HTR-8/SVneo (cell line): ENCODE data around the gene HEPACAM.
A peak's percentile ranks its signal among the peaks of the same experiment; 100 is the strongest.
"Not testable (repeated sequence)": the region's sequence is repeated elsewhere in the genome, so short reads cannot be mapped to it uniquely, and the experiment has no call there.

Experiments used
- DNase-seq: peaks from one replicate; pipeline ENCODE4 v3.0.0; 2011; ENCODE audit warnings: low spot score, mixed read lengths; ENCODE audit not compliant: insufficient read length
- FAIRE-seq: peaks from 2 replicates; lab custom pipeline; 2011; peaks lifted over from hg19 to GRCh38; lab: Jason Lieb, UNC

HEPACAM gene, protein sequence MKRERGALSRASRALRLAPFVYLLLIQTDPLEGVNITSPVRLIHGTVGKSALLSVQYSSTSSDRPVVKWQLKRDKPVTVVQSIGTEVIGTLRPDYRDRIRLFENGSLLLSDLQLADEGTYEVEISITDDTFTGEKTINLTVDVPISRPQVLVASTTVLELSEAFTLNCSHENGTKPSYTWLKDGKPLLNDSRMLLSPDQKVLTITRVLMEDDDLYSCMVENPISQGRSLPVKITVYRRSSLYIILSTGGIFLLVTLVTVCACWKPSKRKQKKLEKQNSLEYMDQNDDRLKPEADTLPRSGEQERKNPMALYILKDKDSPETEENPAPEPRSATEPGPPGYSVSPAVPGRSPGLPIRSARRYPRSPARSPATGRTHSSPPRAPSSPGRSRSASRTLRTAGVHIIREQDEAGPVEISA

DNA sequence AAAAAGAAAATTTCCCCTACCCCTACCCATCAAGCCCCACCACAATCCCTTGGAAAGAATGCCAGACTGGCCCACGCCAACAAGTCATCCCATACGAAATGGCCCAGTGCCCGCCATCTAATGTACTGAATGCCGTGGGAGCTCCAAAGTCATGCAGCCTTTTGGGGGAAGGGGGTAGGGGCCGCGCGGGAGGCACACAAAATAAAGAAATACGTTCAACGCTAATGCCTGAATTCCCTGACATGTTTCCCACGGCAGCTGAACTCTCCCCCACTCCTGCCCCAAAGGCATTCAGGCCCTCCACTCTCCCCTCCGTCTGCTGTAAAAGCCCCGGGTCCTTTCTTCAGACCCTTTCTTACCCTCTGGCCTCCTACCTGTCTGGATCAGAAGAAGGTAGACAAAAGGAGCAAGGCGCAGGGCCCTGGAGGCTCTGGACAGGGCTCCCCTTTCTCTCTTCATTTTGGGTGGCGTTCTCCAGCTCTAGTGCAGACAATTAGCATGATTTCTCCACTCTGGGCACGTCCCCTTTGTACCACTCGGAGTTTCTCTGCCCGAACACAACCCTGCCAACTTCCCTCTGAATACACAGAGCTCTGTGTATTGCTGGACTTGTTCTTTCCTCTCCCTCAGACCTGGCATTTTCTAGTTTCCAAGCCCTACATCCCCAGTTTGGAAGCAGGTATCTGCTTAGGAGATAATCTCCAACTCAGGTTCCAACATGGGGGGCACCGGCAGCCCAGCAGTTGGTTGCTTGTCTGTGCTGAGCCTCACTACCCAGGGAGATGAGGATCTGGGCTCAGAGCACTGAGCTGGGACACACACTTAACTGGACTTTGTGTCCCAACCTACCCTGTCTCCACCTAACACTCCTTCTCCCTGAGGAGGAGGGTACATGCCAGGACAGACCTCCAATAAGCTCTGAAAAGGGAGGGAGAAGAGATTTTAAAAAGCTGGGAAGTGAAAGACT lies at the start of gene HEPACAM:
HEPACAM (minus strand) TSS at position 500 of the 967 bp plus-strand sequence; CDS start at position 459, 41 bp downstream.
- no peak for FAIRE-seq
- no peak for DNase-seq

DNA sequence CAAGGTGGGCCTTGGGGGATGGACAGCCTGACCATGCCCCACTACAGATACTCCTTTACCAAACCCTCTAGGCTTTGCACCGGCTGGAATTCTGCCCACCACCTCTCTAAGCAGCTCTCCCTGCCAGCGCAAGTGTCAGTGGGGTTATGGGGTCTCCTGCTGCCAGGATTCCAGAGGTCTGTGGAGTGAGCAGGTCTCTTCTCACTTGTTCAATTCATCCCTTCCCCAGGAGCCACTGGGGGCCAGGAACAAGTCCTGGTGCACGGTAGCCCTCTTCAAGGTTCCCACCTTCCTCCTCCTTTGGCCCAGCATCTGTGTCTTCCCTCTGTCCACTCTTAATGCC lies 48.6 kb upstream of the HEPACAM start:
- no peak for FAIRE-seq

DNA sequence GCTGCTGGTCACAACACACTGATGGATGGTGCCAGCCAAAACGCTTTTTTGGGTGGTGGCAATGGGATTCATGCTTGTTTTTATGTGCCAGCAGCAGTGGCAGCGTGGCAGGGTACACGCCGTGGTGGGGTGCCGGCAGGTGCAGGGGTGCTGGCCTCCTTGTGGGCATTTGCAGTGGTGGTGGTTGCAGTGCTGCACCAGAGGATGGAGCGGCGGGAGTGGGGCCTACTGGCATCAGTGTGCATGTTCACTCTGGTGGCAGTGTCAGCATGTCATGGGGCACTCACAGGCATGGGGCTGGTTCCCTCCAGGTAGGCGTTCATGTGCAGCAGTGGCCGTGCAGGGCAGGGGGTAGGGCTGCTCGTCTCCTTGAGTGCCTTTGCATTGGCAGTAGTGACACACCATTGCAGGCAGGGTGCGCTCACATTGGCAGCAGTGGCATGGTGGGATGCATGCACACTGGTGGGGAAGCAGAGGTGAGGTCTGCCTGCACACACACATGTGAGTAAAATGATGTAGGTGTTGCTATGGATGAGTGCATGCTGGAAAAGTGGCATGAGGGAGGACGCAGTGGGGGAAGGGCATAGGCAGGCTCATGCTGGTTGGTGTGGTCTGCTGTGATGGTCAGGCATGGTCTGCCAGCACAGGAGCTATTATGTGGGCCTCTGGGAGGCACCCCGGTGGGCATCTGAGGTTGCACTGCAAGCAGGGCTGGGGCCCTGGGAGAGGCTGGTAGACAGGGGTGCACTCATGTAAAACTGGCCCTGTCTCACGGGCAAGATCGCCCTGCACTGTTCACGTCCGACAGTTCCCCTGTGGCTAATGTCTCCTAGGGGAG lies 48.0 kb upstream of the HEPACAM start:
- DNase-seq: no peak
- no peak for FAIRE-seq

More for the DNA sequence above, 48.6 kb upstream of the HEPACAM start:
- DNase-seq: no peak

DNA sequence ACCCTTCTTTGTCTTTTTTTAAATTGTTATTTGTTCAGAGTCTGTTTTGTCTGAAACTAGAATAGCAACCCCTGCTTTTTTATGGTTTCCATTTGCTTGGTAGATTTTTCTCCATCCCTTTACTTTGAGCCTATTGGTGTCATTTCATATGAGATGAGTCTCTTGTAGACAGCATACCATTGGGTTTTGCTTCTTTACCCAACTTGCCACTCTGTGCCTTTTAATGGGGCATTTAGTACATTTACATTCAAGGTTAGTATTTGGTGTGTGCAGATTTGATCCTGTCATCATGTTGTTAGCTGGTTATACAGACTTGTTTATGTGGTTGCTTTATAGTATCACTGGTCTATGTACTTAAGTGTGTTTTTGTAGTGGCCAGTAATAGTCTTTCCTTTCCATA lies 46.2 kb upstream of the HEPACAM start:
- DNase-seq (no peak), FAIRE-seq (no peak)

DNA sequence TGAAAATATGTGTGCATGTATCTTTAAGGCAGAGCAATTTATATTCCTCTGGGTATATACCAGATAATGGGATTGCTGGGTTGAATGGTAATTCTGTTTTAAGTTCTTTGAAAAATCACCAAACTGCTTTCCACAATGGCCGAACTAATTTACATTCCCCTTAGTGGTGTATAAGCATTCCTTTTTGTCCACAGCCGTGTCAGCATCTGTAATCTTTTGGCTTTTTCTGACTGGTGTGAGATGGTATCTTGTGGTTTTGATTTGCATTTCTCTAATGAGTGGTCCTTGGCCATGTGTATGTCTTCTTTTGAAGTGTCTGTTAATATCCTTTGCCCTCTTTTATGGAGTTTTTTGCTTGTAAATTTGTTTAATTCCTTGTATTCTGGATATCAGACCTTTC lies 42.5 kb upstream of the HEPACAM start:
- no peak for FAIRE-seq
- no peak for DNase-seq

DNA sequence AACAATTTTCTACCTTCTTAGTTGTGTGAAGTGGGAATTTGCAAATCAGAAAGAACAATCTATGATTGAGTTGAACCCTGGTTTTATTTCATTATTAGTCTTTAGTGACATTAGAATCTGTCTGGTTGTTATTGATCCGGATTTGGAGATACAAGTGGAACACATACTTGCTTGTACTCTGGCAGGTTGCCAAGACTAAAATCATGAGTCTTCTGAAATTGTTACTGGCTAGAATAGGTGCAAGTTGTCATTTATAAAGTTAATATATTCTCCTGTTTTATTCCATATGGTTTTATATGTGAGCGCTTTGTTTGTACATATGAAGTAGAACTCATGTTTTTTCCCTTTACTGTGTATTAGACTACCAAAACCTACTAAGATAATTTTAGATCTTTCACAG lies 41.2 kb upstream of the HEPACAM start:
- DNase-seq (no peak), FAIRE-seq (no peak)

DNA sequence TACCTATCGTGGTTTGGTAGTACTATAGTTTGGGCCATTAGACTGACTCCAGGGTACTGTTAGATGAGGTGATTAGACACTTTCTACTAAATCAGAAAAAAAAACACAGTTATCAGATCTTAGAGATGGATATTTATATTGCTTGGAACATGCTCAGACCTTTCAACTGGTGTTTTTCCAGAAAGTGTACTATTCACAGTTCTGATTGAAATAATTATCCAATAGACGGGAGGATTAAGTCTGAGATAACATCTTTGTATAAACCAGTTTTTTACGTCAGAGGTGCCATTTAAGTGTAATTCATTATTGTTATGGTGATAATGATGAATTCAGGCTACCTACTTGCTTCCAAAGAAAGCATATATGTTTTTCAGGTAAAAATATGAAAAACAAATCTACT lies 40.7 kb upstream of the HEPACAM start:
- no peak for DNase-seq

DNA sequence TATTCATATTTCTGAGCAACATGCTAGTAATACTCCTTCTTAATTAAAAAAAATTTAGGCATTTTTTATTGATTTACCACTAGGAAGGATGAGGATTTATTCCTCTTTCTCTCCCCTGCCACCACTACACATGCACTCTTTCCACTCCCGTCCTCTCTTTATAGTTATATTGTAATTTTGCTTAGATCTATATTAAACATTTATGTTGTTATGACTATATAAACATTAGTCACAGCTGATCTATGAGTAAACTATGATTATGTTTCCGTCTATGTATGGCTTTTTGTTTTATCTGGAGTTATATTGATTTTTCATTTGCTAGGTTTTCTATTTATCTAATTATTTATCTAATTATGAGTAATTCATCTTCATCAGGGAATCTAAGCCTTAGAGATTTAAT lies 36.0 kb upstream of the HEPACAM start:
- DNase-seq (no peak), FAIRE-seq (no peak)

More for the DNA sequence above, 40.7 kb upstream of the HEPACAM start:
- no peak for FAIRE-seq

DNA sequence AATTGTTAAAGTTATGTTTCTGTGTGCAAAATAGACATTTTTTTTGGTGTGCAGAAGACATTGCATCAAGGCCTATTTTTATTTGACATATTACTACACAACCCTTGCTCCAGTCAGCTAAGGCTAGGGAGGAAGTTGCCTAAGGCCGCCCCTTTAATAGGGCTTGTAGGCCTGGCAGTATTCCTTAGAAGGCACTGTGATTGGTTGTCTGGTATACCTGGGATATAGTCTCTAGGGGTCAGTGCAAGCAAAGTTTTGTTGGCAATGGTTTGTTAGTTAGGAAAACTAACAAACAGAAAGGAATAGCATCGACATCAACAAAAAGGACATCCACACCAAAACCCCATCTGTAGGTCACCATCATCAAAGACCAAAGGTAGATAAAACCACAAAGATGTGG lies 35.1 kb upstream of the HEPACAM start:
- DNase-seq: no peak
- no peak for FAIRE-seq

DNA sequence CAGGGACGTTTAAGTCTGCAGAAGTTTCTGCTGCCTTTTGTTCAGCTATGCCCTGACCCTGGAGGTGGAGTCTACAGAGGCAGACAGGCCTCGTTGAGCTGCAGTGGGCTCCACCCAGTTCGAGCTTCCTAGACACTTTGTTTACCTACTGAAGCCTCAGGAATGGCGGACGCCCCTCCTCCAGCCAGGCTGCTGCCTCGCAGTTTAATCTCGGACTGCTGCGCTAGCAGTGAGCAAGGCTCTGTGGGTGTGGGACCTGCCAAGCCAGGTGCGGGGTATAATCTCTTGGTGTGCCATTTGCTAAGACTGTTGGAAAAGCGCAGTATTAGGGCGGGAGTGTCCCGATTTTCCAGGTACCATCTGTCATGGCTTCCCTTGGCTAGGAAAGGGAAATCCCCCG lies 32.4 kb upstream of the HEPACAM start:
- not testable (repeated sequence) for FAIRE-seq, DNase-seq

DNA sequence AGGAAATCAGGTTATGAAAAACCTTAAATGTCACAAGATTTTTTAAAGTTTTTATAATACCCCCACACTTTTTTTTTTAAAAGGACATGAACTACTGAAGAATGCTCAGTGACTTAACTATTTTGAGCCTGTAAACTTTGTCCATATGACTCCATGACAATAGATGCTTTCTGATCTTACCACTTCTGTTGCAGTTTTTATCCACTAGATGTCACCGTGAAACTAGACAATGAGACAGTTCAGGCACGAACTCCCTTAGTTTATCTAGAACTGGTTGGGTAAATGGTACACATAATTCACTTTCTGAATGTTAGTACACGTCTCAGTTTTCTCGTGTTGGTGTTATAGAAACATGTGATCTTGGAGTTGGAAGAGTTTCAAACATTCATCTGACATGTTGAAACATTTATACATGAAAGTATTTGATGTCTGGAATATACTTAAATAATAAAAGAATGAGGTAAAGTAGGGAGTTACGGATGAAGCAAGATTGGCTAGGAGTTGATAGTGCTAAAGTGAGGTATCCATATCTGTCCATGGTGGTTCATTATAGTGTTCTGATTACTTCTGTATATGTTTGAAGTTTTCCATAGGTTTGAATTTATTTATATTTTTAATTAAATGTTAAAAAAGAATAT lies 26.2 kb upstream of the HEPACAM start:
- DNase-seq (peak; percentile 56), FAIRE-seq (no peak)

DNA sequence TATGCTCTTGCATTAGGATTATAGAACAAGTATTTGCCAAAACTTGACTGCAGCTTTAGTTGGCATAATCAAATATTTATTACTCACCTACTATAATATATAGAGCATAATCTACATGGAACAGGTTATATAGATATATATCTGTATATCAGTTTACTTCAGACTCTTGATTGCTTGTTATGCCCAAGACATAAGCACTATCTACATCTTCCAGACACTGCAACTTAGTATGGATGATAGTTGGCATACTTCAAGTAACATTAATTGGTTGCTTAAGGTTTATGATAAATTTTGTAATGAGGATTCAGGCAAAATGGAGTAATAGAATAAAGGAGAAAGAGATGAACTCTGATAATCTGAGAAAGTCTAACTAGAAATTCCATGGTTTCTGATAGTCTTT lies 19.2 kb upstream of the HEPACAM start:
- no peak for DNase-seq
- no peak for FAIRE-seq

DNA sequence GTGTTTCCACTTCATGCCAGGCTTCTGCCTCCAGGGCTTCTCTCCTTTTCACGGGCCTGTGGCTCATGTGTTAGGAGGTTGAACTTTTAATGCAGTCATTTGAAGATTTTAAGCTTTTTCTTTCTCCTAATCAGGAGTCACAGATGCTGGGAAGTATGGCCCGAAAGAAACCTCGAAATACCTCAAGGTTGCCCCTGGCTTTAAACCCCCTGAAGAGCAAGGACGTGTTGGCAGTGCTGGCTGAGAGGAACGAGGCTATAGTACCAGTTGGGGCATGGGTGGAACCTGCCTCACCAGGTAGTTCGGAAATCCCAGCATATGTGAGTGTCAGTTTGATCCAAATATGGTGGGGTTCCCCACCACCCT lies 18.7 kb upstream of the HEPACAM start:
- DNase-seq: no peak
- no peak for FAIRE-seq

DNA sequence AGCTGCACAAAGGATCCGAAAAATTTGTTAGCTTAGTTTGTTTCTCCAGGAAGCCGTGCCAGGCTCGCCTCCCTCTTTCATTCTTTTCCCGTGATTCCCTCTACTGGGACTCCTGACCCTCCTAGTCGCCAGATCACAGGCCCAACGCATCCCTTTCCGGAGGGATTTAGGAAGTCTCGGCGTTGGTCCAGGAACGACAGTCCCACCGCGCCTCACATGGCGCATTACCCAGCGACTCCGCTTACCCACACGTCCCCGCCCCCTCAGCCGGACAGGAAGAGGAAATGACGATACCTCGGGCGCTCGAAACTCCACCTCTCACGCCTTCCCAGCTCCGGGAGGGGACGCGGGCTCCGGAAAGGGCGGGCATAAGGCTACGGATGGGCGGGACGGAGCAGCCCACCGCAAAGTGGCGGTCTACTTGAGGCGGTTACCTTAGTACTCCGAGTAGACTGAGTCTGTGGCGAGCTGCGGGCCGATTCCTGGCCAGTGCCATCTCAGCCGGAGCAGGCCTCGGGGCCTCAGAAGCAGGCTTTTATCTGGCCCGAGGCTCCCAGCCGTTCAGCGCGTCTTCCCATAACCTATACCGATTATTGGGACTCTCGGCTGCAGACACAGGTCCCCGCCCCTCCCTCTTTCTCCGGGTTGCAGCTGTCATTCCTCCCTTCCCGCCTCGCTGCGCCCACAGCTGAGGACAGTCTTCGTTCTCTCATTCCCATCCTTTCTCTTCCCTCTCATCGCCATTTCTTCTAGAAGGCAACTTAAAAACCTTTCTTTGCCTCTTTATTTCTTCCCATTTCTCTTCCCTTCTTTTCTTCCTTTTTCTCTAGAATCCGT lies 18.1 kb upstream of the HEPACAM start, which contains the start of gene CCDC15:
CCDC15 (plus strand) TSS at position 450 of the 837 bp plus-strand sequence. CDS start 531 bp downstream, outside the sequence.
- FAIRE-seq: peak; percentile 90
- peak; percentile 83 for DNase-seq

DNA sequence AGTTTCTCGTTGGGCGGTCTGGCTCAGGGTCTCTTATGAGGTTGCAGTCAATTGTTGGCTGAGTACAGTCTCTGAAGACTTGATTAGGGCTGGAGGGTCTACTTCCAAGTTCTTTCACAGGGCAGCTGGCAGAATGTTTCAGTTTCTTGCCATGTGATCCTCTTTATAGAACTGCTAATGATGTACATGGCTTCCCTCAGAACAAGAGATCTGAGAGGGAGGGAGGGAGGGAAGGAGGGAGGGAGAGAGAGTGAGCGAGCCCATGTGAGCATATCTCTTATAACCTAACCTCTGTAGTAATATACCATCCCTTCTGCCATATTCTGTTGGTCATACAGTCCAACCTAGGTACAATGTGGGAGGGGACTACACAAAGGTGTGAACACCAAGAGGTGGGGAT lies 15.5 kb upstream of the HEPACAM start:
- FAIRE-seq: no peak
- no peak for DNase-seq

DNA sequence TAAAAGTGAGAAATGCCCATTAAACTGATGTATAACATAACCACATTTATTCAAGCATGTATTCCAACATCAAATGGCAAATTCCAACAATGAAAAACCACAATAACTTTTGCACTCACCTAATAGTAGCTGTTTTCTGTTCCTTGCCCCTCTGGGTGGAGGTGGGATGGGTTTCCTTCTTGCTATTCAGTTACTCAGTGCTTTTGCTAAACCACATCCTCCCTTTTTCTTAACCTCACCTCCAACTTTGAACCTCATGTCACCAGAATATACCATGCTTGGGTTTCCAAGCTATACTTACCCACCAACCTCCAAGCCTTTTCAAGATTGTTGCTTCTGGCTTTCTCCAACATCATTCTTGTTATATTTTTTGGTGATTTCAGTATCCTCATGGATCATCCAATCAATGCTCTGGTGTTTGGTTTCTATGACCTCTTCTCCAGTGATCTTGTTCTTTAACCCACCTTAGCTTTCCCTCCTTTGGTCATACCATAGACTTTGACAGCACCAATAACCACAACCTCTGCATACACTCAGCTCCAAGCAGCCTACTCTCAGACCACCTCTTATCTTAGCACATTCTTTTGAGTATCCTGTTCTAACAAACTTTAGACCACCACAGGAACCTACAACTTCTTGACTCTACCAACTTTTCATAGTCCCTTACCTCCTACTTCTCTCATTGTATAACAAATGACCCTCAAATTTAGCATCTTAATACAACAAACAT lies 14.9 kb upstream of the HEPACAM start:
- FAIRE-seq (no peak), DNase-seq (no peak)

DNA sequence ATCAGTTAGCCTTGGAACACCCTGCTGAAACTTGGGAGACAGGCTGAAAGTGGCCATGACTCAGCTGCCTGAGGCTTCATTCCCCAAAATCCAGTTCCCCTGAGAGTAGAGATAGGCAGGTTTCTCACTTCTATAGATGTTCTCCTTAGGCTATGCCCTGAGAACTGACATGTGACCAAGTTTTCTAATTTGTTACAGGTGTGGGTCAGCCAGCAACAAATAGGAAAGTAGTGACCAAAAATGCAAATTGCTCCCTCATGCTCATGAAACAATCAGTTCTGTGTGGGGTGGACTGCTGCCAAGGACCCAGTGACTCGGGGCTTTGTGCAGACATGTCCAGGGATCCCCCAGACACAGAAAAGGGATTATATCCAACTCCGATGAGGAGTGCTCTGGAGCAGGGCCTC lies 10.9 kb upstream of the HEPACAM start:
- DNase-seq (no peak), FAIRE-seq (no peak)

DNA sequence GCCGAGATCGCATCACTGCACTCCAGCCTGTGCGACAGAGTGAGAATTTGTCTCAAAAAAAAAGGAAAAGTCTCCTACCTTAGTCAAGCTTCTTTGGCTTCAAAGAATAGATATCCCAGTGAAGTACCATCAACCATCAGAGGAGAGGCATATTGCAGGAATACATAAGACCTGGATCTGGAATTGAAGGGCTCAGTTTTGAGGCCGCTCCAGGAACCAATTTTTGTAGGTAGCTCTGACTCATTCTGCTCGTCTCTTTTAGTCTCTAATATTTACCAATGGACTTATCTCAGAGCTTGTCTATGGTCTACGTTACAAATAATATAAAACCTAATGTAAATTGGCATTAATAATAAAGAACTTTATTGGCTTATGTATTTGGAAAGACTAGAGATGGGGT lies 10.0 kb upstream of the HEPACAM start:
- FAIRE-seq (no peak), DNase-seq (no peak)
